NCI-H1105 (cell line): ENCODE data around the gene FHL1.
"Not testable (repeated sequence)": the region's sequence is repeated elsewhere in the genome, so short reads cannot be mapped to it uniquely, and the experiment has no call there.

Experiments used
- DNase-seq: peaks from one replicate; lab custom pipeline; 2025; lab: John Stamatoyannopoulos, UW

The FHL1 gene

GRCh38 chrX:136209016-136209738 lies 61.8 kb downstream of the FHL1 start:
- DNase-seq: no peak

DNA sequence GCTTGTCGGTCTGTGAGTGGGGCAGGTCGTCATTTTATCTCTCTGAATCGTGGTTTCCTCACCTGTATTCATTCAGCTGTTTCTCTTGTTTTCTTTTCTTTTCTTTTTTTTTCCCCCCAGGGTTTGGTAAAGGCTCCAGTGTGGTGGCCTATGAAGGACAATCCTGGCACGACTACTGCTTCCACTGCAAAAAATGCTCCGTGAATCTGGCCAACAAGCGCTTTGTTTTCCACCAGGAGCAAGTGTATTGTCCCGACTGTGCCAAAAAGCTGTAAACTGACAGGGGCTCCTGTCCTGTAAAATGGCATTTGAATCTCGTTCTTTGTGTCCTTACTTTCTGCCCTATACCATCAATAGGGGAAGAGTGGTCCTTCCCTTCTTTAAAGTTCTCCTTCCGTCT lies 62.4 kb downstream of the FHL1 start:
- no peak for DNase-seq

DNA sequence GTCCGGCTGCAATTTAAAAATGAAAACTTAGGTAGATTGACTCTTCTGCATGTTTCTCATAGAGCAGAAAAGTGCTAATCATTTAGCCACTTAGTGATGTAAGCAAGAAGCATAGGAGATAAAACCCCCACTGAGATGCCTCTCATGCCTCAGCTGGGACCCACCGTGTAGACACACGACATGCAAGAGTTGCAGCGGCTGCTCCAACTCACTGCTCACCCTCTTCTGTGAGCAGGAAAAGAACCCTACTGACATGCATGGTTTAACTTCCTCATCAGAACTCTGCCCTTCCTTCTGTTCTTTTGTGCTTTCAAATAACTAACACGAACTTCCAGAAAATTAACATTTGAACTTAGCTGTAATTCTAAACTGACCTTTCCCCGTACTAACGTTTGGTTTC lies 62.9 kb downstream of the FHL1 start:
- DNase-seq: no peak

DNA sequence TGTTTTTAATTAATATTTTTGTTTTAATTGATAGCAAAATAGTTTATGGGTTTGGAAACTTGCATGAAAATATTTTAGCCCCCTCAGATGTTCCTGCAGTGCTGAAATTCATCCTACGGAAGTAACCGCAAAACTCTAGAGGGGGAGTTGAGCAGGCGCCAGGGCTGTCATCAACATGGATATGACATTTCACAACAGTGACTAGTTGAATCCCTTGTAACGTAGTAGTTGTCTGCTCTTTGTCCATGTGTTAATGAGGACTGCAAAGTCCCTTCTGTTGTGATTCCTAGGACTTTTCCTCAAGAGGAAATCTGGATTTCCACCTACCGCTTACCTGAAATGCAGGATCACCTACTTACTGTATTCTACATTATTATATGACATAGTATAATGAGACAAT lies 63.5 kb downstream of the FHL1 start:
- DNase-seq: no peak

DNA sequence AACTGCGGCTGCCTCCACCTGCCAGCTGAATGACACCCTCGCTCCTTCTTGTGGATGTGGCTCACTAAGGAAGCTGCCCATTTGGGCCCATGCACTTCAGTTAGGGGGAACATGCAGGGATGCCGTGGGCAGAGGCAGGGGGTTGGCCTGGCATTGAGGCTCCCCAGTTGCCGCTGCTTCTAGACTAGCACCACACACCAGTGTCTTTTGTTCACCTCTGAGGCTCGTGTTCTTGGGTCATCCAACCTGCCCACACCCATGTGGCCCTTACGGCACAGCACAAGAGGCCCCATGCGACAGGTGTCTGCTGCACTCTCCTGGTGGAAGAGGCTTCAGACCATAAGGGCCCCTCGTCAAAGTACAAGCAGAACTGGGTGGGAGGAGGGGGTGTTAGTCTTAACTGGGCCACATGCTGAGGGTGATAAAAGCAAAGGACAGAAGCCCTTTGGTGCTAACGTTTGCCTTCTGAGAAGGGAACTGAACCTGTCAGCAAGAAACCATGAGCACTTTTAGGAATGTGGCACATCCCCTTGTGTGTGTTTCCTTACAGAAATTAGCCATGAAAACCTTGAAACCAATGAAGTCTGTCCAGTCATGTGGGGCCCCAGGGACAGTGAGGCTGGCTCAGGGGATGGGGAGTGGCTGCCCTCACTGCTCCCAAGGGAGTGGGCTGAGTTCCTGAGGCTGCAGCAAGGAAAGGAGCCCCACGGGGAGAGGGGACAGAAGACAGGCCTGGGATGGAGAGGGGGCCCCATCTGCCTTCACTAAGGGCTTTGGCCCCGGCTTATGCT lies 64.6 kb downstream of the FHL1 start:
- DNase-seq: no peak

DNA sequence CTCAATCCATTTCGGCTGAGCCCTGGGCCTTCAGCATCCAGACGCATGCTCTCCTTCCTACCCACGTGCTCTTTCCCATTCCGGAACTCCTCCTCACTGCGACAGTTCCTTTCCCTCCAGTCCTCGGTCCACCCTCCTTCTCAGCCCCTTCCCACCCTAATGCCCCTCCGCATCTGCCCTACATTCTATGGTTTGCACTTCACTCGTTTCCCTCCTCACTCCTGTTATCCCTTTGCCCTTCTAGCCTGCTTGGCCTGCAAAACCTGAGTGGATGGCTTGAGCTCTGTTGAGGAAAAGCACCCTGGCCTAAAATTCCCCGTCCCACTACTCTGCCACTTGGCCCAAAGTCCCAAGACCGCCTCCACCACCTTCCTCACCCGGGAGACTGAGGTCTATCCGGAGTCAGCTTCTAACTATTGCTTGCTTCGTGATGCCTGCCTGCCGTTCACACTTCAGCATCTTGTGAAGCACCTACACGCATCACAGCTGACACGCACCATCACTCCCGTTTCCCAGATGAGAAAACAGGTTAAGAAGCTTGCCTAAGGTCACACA lies 65.3 kb downstream of the FHL1 start:
- DNase-seq: no peak

- DNase-seq: no peak
Measured at GRCh38 chrX:136214551-136214950, 67.2 kb downstream of the FHL1 start.

DNA sequence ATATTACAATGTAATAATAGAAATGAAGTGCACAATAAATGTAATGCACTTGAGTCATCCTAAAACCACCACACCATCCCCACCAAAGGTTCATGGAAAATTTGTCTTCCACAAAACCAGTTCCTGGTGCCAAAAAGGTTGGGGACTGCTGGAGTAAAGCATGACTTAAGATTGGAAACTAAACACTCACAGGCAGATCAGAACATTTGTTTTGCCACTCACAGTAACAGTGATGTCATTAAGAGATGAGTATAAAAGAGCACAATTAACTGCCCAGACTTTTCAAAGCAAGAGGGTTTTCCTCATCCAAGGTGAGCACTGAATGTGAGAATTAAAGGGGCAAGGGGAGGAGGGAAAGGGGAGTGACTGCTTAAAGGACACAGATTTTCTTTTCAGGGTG lies 68.2 kb downstream of the FHL1 start:
- no peak for DNase-seq

DNA sequence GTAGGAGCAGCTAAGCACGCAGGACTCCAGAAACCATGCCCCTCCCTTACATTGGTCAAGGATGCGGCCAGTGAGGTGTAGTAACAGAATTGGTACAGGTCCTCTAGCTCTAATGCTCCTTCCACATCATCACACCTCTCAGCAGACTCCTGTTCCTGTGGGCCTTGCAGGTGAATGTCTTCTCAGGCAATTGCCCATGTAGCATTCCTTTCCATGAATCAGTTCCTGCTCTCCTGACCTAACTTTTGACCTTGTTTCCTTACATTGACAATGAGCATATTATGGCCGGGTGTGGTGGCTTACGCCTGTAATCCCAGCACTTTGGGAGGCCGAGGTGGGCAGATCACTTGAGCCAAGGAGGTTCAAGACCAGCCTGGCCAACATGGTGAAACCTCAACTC lies 72.6 kb downstream of the FHL1 start:
- no peak for DNase-seq

- no peak for DNase-seq
Measured at GRCh38 chrX:136220540-136220939, 73.2 kb downstream of the FHL1 start.

GRCh38 chrX:136220951-136221350 lies 73.6 kb downstream of the FHL1 start:
- DNase-seq: no peak

- no peak for DNase-seq
Measured at GRCh38 chrX:136221851-136222513, 74.6 kb downstream of the FHL1 start.

GRCh38 chrX:136227074-136227473 lies 79.7 kb downstream of the FHL1 start:
- DNase-seq: no peak

- no peak for DNase-seq
Measured at GRCh38 chrX:136227948-136228838, 80.9 kb downstream of the FHL1 start.

DNA sequence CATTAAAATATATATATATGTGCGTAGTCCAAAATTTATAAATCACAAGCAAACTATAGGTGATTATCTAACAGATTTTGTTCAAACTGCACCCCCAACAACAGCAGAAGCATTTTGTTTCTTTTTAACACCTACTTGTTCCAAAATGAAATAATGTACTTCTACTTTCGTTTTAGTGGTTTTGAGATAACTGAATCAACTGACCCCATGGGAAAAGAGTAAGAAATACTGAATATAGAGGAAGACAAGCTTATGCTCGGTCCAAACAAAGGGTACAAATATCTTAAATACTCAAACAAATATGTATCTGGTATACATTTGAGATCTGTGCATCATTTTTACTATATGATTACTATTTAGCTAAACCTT lies 81.5 kb downstream of the FHL1 start:
- no peak for DNase-seq

DNA sequence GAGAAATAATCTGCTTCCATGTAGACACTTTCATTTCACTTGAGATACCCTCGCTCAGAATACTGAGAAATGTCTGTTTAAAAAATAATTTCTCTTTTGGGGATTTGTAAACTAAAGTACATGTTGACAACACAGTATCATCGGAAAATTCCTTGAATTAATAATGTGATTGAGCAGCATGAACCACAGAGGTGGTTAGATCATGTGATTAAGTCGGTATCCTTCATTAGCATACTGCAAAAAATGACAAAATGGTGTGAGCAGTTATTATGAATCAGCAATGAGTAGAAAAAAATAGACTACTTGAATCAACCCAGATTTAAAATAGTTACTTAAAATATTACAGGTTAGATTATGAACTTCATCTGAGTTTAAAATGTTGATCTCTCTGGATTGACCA lies 89.7 kb downstream of the FHL1 start:
- no peak for DNase-seq

DNA sequence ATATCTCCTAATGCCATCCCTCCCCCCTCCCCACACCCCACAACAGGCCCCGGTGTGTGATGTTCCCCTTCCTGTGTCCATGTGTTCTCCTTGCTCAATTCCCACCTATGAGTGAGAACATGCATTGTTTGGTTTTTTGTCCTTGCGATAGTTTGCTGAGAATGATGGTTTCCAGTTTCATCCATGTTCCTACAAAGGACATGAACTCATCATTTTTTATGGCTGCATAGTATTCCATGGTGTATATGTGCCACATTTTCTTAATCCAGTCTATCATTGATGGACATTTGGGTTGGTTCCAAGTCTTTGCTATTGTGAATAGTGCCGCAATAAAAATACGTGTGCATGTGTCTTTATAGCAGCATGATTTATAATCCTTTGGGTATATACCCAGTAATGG lies 90.5 kb downstream of the FHL1 start:
- DNase-seq: not testable (repeated sequence)

DNA sequence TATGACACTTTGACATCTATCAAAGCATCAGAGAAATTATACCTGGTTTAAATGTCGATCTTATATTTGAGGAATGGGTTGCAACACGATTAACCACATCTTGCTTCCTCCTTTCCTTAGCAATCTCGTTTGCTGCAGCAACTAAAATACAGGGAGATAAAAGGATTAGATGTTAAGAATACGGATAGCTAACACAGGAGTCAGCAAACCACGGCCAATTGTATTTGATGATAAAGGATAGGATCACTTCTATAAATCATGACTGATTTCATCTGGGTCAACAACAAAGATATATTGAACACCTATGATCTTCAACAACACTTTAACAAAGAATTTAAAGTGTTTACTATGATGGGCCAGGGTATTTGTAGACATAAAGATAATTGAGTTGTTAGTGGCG lies 98.9 kb downstream of the FHL1 start:
- no peak for DNase-seq

- no peak for DNase-seq
Measured at GRCh38 chrX:136250191-136251040, 103.1 kb downstream of the FHL1 start.

DNA sequence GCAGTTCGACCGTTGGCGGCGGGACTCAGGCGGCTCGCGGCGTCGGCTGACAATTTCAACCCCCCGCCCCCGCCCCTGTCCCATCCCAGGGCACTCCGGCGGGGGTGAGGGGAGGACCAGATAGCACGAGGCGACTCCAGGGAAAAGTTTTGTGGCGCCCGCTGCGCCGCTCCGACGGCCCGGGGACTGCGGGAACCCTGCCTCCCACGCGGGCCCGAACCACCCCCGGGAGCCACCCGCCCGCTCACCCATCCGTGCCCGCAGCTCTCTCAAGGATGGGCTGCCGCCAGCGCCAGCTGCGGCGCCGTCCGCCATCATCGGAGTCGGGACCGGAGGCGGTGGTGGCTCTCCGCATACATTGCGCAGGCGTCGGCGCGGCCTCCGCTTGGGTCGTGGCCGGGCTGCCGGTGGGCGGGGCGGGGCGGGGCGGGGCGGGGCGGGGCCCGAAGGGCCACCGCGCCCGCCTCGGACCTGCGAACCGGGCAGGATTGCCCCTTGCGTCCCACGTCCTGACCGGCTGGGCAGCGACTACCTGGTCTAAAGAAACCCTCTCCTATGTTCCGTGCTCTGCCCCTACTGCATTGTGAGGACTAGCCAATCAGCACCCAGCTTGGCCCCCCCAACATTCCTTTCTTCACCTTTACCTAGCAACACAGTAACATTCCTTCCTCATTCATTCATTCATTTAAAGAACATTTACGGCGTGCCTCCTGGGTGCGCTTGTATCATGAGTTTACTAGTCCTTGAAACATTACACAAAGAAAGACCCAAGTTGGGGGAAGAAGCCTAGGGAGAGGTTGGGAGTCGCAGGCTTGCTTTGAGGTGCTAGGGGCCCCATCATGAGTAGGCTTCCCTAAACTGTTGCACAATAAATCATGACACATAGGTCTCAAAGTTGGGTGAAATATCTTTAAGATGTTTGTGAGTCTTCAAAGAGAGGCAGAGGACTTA lies 104.0 kb downstream of the FHL1 start, which contains the start of gene MAP7D3:
Gene MAP7D3, minus strand, starts transcription at position 360 of the 951 bp plus-strand sequence. Its CDS starts 42 bp downstream, at position 318.
- no peak for DNase-seq
